Measurements from ENCODE around the gene TOMM40L.

TOMM40L gene

GRCh38 chr1:161182214-161182613 is 43.6 kb upstream of the TOMM40L start:
- no peak for TF ChIP-seq CTCF (IDR thresholded peaks at IDR 0.05; ENCODE audit: control insufficient read depth, extremely low read depth, insufficient read depth)
- DNase-seq (ENCODE audit: low read depth), result no peak
- H3K4me3 ChIP-seq (ENCODE audit: low read depth, low read length), result no peak overlapping the region

- no peak for TF ChIP-seq CTCF (IDR thresholded peaks at IDR 0.05; ENCODE audit: control insufficient read depth, extremely low read depth, insufficient read depth)
- DNase-seq (ENCODE audit: low read depth), result no peak
- no peak overlapping the region for H3K4me3 ChIP-seq (ENCODE audit: low read depth, low read length)
Measured at GRCh38 chr1:161185282-161185682, 40.6 kb upstream of the TOMM40L start.

- DNase-seq (ENCODE audit: low read depth), result no peak
- H3K4me3 ChIP-seq (ENCODE audit: low read depth, low read length), result no peak overlapping the region
- no peak for TF ChIP-seq CTCF (IDR thresholded peaks at IDR 0.05; ENCODE audit: control insufficient read depth, extremely low read depth, insufficient read depth)
Measured at GRCh38 chr1:161185732-161186311, 40.0 kb upstream of the TOMM40L start.

GRCh38 chr1:161187311-161187710 is 38.5 kb upstream of the TOMM40L start:
- no peak for TF ChIP-seq CTCF (IDR thresholded peaks at IDR 0.05; ENCODE audit: control insufficient read depth, extremely low read depth, insufficient read depth)
- no peak overlapping the region for H3K4me3 ChIP-seq (ENCODE audit: low read depth, low read length)
- no peak for DNase-seq (ENCODE audit: low read depth)

GRCh38 chr1:161188381-161188780 is 37.5 kb upstream of the TOMM40L start:
- DNase-seq (ENCODE audit: low read depth), result no peak
- no peak overlapping the region for H3K4me3 ChIP-seq (ENCODE audit: low read depth, low read length)
- TF ChIP-seq CTCF (IDR thresholded peaks at IDR 0.05; ENCODE audit: control insufficient read depth, extremely low read depth, insufficient read depth), result no peak

GRCh38 chr1:161189036-161189435 is 36.8 kb upstream of the TOMM40L start:
- DNase-seq (ENCODE audit: low read depth), result no peak
- no peak for TF ChIP-seq CTCF (IDR thresholded peaks at IDR 0.05; ENCODE audit: control insufficient read depth, extremely low read depth, insufficient read depth)
- H3K4me3 ChIP-seq (ENCODE audit: low read depth, low read length), result no peak overlapping the region

GRCh38 chr1:161190962-161191521 is 34.8 kb upstream of the TOMM40L start:
- TF ChIP-seq CTCF (IDR thresholded peaks at IDR 0.05; ENCODE audit: control insufficient read depth, extremely low read depth, insufficient read depth), result no peak
- DNase-seq (ENCODE audit: low read depth), result no peak
- no peak overlapping the region for H3K4me3 ChIP-seq (ENCODE audit: low read depth, low read length)
